Measurements from ENCODE around the gene SGMS1.
"Not testable (repeated sequence)": the region's sequence is repeated elsewhere in the genome, so short reads cannot be mapped to it uniquely, and the experiment has no call there.

SGMS1 gene

DNA sequence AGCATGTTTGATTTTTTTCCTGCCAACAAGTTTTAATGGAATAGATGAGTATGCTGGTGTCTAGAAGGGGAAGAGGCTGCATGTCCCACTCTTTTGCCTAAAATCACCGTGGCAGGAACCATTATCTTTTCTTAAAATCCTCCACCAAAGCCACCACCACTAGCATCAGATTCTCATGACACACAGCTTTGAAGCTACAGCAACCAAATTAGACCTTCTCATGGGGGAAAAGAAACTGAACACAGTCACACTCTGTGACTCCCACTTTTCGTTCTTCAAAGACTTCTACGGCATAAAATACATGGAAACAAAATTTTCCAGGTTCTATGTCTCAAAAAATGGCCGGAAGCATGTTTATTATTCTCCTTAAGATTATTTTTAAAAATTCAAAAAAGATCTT, 81.8 kb downstream of the SGMS1 start:
- no peak for DNase-seq (ENCODE audit: extremely low read depth in 1 of 2, low read depth in 1 of 2)

DNA sequence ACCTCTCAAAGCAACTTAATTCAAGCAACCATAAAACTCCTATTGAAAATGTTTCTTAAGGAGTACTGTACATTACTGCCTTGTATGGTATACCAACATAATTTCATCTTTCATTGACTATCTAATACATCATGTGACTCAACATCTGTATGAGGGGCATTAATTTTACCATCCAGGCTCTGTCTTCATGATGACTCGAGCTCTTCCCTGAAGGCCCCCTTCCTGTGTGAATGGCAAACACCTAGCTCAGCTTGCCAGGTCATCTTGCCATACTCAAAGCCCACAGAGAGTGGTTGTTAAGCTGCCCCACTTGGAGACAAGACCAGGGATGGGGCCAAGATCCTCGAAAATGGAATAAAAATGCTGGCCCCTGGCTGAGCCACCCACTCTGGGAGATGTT, 82.4 kb downstream of the SGMS1 start:
- DNase-seq (ENCODE audit: extremely low read depth in 1 of 2, low read depth in 1 of 2), result no peak

DNA sequence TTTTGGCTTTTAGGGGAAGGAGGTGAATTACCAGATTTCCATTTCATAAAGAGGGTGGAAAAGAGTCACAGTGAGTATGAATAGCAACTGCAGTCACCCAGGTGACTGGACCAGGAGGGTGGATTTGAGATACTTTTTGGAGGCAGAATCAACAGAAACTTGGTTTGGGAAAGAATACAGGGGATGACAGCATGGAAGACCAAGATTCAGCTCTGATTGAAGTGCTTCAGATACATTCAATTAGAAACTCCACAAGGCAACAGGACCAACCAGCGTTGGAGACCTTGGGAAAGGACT, 83.0 kb downstream of the SGMS1 start:
- DNase-seq (ENCODE audit: extremely low read depth in 1 of 2, low read depth in 1 of 2), result no peak

DNA sequence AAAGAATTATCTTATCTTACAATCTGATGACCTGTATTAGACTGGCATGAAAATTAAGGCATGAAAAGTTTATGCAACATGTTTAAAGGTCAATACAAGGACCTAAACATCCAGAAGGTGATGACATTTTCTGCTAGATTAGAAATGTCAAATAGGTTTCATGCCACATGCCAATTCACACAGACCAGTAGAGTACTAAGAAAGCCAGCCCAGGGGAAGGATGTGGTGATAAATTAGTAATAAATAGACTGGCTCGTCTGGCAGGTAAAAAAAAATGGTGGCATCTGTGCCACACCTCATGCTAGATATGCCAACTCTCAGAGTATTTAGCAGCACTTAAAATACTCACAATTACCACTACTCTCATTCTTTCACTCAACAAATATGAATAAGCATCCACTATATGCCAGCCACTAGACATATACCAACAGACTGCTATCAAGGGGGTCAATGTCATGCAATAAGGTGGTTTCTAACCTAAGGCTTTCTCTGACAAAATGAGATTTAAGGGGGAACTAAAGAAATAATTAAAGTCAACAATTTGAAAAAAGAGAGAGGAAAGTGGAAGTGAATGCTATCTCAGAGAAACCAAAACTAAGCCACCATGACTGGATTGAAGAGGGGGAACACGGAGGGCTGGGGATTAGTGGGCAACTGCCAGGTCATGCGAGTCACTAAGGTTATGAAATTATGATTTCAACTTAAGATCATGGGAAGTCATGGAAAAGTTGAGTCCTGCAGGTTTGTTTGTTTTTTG, 83.5 kb downstream of the SGMS1 start:
- DNase-seq (ENCODE audit: extremely low read depth in 1 of 2, low read depth in 1 of 2), result no peak

DNA sequence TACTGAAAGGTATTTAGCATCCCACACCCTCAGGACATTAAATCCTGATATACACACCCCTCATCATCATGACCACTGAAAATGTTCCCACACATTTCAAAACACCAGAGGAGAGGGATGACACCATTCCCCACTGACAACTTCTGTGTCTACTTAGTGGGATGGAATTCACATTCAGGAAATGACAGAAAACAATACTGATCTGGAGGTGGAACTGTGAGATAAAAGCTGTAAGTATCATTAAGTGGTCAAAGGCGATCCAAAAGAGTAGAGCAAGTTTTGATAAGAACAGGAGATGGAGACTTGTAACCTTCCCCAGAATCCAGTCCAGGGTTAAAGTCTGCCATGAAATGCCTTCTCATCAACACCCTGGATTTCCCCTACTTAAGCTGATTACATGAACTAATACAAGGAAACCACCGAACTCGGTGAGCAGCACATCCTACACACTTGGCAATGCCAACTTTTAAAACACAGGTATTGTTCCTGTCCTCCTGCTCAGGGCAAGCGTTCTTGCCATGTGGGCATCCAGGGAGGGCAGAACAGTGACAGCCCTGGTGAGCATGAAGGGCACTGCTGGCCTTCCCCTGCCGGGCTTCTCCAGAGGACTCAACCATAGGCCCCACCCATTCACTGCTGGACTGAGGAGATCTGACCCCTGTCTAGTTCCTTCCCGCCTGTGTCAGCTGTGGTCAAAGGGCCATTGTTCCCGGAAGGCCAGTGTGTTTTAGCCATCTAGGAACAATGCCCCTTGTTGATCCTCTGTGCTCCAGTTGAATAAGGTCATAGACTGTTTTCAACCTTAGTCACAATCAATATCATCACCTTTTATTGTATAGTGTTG, 85.0 kb downstream of the SGMS1 start:
- DNase-seq (ENCODE audit: extremely low read depth in 1 of 2, low read depth in 1 of 2), result no peak

DNA sequence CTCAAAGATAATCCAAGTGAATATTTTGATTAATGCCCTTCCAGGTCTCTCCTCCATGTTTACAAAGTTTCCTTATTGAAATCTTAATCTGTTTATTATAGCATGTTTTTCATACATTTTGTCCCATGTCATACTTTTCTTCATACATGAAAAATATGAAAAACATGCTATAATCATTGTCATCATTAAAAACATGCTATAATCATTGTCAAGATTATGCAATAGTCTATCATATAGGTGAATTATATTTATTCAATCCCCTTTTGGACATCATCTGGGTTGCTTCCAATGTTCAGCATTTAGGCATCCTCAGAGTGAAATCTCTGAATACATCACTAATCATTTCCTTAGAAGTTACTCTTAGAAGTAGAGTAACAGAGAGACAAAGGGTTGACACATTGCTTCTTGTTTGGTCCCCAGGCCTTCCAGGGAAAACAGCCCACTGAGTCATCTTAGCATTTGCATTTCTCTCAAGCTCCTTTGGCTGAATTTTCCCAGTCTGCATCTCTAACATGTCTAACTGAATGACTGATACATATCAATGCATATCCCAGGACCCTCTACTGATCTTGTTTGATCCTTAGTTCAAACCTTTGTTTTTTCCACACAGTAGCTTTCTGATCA, 87.0 kb downstream of the SGMS1 start:
- no peak for DNase-seq (ENCODE audit: extremely low read depth in 1 of 2, low read depth in 1 of 2)

DNA sequence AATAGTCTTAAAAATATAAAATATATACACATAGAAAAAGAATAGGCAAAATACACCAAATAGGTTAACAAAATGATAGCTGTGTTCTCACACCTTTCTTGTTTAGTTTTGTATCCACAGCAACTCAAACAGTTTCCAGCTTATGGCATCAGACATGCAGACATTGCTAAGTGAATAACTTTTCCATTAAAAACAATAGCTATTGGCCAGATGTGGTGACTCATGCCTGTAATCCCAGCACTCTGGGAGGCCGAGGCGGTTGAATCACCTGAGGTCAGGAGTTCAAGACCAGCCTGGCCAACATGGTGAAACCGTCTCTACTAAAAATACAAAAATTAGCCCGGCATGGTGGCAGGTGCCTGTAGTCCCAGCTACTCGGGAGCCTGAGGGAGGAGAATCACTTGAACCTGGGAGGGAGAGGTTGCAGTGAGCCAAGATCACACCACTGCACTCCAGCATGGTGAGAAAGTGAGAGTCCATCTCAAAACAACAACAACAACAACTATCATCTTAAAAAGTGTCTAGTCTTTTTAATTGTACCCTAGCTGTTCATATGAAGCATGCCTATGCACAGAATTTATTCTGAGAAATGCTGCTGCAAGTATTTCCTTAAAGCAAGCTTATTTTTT, 88.9 kb downstream of the SGMS1 start:
- DNase-seq (ENCODE audit: extremely low read depth in 1 of 2, low read depth in 1 of 2), result not testable (repeated sequence)

DNA sequence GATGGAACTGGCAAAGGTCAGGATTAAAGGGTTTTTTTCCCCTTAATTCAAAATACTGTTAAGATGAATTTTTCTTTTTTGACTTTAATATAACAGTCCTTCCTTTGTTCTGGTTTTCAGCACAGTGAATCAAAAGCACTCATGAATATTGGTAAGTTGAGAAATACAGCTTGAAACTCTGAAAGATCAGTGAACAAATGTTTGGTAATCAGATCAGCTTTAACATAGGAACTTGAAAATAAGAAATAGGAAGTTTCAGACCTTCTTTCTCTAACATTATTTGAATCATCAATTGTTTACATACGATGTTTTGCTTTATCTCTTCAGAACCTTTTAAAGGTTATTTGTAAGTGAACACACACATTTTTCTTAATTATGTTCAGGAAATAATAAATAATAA, 90.5 kb downstream of the SGMS1 start:
- no peak for DNase-seq (ENCODE audit: extremely low read depth in 1 of 2, low read depth in 1 of 2)

DNA sequence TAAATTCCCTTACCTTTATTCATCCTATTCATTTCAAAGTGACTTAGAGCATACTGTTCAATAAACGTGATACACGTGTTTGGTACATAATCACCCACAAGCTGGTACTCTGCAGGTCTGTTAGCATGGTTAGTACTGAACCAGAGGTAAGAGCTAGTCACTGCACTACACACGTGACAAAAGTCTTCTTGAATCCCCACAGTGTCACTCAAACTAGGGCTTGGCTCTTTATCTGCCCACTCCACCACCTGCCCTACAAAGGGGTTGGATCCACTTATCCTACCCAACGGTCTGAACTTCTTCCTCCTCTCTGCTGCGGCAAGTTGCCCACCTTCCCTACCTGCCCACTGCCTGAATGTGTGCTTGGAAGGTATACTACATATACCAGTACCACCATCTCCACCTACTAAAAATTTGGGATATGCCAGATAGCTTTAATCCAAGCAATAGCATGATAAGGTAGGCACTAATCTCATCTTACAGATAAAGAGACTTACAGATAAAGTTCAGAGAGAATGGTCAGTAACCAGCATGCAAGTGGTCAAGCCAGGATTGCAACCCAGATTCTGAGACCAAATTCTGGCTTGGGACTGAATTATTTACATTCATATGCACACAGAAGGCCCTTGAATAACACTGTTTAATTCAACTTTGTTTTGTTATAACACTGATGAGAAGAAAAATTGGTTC, 92.2 kb downstream of the SGMS1 start:
- no peak for DNase-seq (ENCODE audit: extremely low read depth in 1 of 2, low read depth in 1 of 2)

DNA sequence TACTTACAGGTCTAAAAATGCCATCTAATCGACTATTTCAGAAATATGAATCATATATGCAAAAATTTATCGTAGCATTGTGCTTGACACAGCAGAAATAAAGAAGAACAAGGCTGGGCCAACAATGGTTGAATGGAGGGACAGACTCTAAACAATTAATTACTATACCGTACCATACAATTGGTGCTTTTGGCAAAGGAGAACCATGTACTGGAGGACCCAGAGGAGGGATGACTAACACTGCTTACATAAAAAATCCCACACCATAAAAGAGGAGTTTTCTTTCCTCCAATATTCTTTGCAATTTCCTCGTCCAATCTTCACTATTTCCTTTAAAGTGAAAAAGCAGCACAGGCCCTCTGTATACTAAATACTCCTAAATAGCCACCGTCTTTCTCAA, 94.1 kb downstream of the SGMS1 start:
- DNase-seq (ENCODE audit: extremely low read depth in 1 of 2, low read depth in 1 of 2), result no peak

DNA sequence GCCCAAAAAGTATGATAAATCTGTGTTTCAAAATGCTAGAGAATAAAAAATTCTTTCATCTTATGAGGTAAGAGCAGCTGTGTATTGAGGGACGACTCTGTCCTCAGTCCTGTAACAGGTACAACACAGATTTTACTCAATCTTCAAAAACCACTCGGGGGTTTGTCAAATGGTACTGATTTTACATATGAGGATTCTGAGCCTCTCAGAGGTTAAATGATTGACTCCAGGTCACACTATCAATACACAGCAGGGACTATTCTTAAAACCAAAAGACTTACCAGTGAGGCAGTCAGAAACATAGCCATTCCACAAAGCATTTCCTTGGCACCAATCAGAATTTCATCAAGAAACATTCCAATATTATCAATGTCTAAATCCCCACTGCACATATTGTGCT, 95.5 kb downstream of the SGMS1 start:
- no peak for DNase-seq (ENCODE audit: extremely low read depth in 1 of 2, low read depth in 1 of 2)

DNA sequence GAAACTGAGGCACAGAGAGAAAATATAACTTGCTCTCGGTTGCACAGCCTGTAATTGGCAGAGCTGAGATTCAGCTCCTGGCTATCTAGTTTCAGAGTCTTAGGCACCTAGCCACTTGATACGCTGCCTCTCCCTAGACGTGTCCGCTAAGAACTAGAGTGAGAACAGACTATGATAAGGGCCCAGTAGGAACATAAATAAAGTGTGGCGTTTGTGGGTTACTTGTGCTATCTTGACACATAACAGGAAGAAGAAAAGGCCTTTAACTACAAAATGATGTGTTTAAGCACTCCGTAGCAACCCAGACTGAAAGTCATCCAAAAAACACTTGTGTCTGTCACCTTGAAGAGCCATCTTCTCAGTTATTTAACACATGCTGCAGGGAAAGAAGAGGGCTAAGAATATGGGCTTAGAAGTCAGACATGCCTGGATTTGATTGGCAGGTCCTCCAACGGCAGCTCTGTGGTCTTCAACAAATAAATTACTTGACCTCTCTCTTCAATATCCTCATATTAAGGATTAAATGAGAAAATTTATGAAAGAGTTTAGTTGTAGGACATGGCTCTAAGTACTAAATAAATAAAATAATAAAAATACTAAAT, 96.2 kb downstream of the SGMS1 start:
- no peak for DNase-seq (ENCODE audit: extremely low read depth in 1 of 2, low read depth in 1 of 2)

DNA sequence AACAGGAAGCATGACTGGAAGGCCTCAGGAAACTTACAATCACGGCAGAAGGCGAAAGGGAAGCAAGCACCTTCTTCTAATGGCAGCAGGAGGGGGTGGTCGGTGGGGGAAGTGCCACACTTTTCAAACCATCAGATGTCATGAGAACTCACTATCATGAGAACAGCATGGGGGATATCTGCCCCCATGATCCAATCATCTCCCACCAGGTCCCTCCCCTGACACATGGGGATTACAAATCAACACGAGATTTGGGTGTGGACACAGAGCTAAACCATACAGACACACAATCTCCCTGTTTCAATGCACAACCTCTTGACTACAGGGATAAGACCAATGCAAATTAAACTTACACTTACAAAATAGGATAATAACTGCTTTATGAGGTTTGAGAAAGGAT, 97.6 kb downstream of the SGMS1 start:
- no peak for DNase-seq (ENCODE audit: extremely low read depth in 1 of 2, low read depth in 1 of 2)

DNA sequence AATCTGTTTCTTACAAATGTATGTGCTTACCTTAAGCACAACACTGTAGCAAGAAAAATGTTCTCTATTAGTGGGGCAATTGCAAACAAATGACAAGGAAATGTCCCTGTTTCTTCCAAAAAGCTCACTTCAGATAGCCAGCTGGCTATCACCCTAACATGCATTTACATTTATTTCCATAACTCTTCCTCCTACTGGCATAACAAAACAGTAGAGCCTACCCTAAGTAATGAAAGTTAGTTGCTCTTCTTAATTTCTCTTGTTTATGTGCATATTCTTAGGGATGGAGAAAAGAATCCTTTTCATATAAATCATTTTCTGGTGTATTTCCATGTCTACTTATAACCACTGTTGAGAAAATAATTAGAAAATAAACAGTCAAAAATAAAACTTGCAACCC, 100.4 kb downstream of the SGMS1 start:
- DNase-seq (ENCODE audit: extremely low read depth in 1 of 2, low read depth in 1 of 2), result no peak

DNA sequence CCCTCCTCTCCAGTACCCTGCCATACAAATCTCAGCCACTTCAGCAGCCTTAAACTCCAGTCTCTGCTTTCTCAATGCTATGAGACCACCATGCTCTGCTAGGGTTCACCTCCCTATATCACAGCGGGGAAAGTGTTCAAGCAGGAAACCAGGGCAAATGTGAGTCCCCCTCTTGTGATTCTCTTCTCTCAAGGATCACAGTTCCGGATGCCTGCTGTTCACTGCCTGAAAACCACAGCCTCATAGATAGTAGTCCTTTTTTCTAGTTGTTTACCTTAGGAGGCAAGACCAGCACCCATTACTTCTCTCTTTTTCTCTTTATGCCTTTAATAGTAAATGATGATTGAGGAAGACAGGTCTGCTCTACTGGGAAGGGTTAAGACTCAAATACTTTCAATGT, 100.8 kb downstream of the SGMS1 start:
- no peak for DNase-seq (ENCODE audit: extremely low read depth in 1 of 2, low read depth in 1 of 2)

DNA sequence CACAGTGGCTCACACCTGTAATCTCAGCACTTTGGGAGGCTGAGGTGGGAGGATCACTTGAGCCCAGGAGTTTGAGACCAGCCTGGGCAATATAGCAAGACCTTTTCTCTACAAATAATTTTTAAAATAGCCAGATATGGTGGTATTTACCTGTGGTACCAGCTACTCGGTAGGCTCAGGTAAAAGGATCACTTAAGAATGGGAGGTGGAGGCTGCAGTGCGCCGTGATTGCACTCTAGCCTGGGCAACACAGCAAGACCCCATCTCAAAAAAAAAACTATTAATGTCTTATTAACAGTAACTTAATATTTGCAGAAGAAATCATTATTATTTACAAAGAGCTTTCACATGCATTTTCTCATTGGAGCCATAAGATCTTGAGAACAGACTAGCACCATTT, 103.6 kb downstream of the SGMS1 start:
- DNase-seq (ENCODE audit: extremely low read depth in 1 of 2, low read depth in 1 of 2), result no peak

DNA sequence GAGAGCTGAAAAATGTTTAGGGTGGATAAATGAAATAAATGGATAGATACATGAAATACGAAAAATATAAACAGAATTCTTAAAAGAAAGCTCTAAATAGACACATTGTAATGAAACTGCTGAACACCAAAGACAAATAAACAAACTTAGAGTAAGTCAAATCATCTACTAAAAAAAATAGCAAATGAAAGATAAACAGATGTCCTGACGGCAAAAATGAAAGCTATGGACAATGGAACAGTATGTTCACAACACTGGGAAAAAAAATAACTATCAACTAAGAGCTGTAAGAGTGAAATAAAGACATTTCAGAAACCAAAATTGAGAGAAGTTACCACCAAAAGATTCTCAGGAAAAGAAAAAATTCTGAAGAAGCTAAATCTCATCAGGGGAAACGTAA, 106.1 kb downstream of the SGMS1 start:
- DNase-seq (ENCODE audit: extremely low read depth in 1 of 2, low read depth in 1 of 2), result no peak

DNA sequence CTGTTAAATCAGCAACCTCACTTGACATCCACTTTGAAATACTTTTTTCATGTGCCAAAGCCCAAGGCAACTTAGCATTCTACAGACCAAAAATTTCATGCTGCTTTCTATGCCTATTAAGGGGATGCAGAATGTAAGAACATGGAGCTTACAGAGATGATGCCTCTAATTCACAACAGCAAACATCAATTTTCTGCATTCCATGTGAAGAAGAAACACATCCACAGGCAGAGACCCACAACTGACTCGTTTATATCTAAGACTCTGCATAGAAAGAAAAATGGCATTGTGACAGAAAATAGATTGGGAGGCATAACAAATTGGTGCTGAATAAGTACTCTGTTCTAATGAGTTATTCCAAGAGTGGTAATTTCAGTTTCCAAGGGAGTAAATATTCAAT, 107.6 kb downstream of the SGMS1 start:
- DNase-seq (ENCODE audit: extremely low read depth in 1 of 2, low read depth in 1 of 2), result no peak

DNA sequence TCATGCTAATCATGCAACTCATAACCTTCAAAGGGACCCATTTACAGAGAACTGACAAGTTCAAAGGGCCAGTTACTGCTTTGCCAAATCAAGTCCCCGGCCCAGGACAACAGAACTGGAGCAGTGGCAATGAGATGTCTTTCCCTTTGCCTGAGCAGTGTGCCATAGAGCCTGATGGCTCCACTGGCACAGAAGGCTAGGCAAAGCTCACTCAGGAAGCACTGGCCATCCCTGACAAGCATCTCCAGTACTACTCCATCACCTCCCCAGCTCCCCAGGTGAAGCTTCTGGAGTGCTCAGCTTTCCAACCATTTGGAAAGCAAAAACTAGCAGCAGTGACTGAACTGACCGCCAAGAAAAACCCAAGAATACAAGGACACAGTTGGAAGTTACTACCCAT, 108.3 kb downstream of the SGMS1 start:
- no peak for DNase-seq (ENCODE audit: extremely low read depth in 1 of 2, low read depth in 1 of 2)

DNA sequence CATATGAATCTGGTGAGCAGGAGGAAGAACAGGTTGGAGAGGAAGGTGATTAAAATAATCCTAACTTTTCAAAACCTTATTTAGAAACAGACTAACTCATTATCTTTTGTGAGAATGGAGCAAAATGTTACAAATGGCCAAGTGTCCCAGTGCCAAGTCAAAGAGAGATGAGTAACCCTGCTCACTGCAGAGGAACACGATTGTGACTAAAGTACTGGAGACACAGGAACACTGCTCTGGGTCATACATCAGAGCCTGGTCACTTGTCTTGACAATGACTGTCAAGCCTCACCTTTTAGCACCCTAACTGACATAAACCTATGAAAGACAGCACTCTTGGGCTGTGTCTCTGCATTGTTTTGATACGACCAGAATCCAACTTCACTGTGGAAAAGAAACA, 108.8 kb downstream of the SGMS1 start:
- no peak for DNase-seq (ENCODE audit: extremely low read depth in 1 of 2, low read depth in 1 of 2)

DNA sequence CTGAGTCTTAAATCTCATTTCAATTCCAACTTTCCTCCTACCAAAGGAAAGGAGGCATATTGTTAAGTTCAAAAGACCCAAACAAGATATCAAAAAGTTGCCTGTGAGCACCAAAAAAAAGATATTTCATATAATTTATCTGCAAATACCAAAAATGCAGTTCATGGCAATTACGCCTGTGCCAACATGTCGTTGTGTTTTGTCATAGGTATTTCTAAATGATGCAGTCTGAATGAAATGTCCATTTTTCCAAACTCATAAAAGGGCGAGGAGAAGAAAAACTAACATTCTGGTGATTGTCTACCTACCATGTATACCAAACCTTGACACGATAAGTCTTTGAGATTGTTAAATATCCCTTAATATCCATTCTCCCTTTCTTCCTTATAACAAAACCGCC, 109.8 kb downstream of the SGMS1 start:
- DNase-seq (ENCODE audit: extremely low read depth in 1 of 2, low read depth in 1 of 2), result no peak

All from activated CD8-positive, alpha-beta memory T cell treated with anti-CD3 and anti-CD28 coated beads for 1 hour (primary cell).